AG04449 (cell line): ENCODE results near the gene CCNJL.

ENCODE experiments used
- CTCF ChIA-PET: fragments of 350-600 bp; formaldehyde crosslinking; extraction: SDS; loops from one replicate; lab custom pipeline; 2021; ENCODE audit warnings: antibody characterized with exemption; lab: Yijun Ruan, JAX
- POLR2A ChIA-PET: fragments of 400-600, 350-600 bp; formaldehyde crosslinking; extraction: SDS; loops from one replicate; lab custom pipeline; 2020; ENCODE audit warnings: antibody characterized with exemption, inconsistent platforms; lab: Yijun Ruan, JAX
- DNase-seq: peaks from one replicate; pipeline ENCODE4 v3.0.0-alpha.2; 2010; ENCODE audit warnings: low read depth, low spot score
- H3K4me3 ChIP-seq: 2 replicates; pipeline ENCODE4 v1.5.1; 2011; ENCODE audit warnings: low read depth, mild to moderate bottlenecking, control low read depth, low read length
- CTCF ChIP-seq: IDR thresholded peaks from one replicate; pipeline ENCODE4 v1.5.1; 2011; ENCODE audit warnings: mild to moderate bottlenecking, moderate library complexity, low read length, control low read depth, inconsistent platforms; ENCODE audit not compliant: insufficient read depth; ENCODE audit errors: missing control alignments

CCNJL gene

GRCh38 chr5:160229190-160229742 lies 83.1 kb downstream of the CCNJL start, which contains the start of gene FABP6:
Gene FABP6, plus strand, starts transcription at chr5:160229506. Its CDS starts 52 bp downstream, at chr5:160229558.
- POLR2A ChIA-PET = no interaction called here
- no peak within 1 kb of the TSS for H3K4me3 ChIP-seq
- no peak for DNase-seq
- CTCF ChIA-PET = interaction anchor here (0.7 to 1.0 kb wide), 2 partner anchors 19 to 122 kb away, joined by 3 to 5 read pairs; no protein-coding TSS in a partner anchor
- TF ChIP-seq CTCF = no peak

- TF ChIP-seq CTCF = no peak
- no peak for DNase-seq
- CTCF ChIA-PET = interaction anchor here (0.6 to 1.7 kb wide), 4 partner anchors 14 to 205 kb away, joined by 3 to 5 read pairs (median 3); no protein-coding TSS in a partner anchor
- POLR2A ChIA-PET = no interaction called here
- no peak overlapping the region for H3K4me3 ChIP-seq
Measured at GRCh38 chr5:160227012-160227411, 85.4 kb downstream of the CCNJL start.

GRCh38 chr5:160221082-160221481 lies 91.3 kb downstream of the CCNJL start:
- no peak overlapping the region for H3K4me3 ChIP-seq
- no peak for TF ChIP-seq CTCF
- ChIA-PET CTCF (interaction anchor here (0.9 kb wide), 1 partner anchor 9 kb away, joined by 3 read pairs; no protein-coding TSS in a partner anchor), POLR2A (no interaction called here)
- no peak for DNase-seq

- no peak for DNase-seq
- TF ChIP-seq CTCF = no peak
- POLR2A ChIA-PET = no interaction called here
- CTCF ChIA-PET = interaction anchor here (1.0 kb wide), 1 partner anchor 20 kb away, joined by 3 read pairs; no protein-coding TSS in a partner anchor
- H3K4me3 ChIP-seq = no peak overlapping the region
Measured at GRCh38 chr5:160219356-160219755, 93.0 kb downstream of the CCNJL start.

DNA sequence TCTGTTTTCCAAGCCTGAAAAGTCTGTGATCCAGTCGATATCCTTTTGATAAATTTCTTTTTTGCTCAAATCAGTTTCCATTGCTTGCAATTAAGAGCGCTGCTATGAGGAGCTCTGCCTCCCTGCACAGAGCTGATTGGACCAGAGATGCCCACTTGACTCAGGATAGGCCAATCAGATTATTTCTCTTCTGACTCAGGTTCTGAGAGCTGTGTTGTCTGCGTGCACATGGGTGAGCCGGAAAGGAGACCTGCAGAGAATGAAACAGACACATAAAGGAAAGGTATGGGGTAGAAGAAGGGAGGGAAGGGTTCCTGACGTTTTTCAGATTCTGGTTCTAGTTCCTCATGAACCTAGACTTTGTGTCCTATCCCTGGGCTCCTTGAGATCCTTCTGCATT lies 98.8 kb downstream of the CCNJL start:
- POLR2A ChIA-PET = interaction anchor here (0.6 kb wide), 1 partner anchor 643 kb away, joined by 3 read pairs; no protein-coding TSS in a partner anchor
- H3K4me3 ChIP-seq = no peak overlapping the region

More for the DNA sequence above, 98.8 kb downstream of the CCNJL start:
- TF ChIP-seq CTCF = no peak
- CTCF ChIA-PET = no interaction called here
- DNase-seq = no peak
